HAP-1 (cell line): ENCODE results near the gene DNAJB1.
"Not testable (repeated sequence)": the region's sequence is repeated elsewhere in the genome, so short reads cannot be mapped to it uniquely, and the experiment has no call there.

Source experiments
- DNase-seq, 2 experiments: peaks; one replicate each; pipeline ENCODE4 v3.0.0-alpha.2; 2016 to 2020; ENCODE audit warnings: low spot score in 2 of 2
- H3K27me3 ChIP-seq: fragments of 250-450 bp; sonication (Bioruptor Pico); 2 replicates; pipeline ENCODE4 v1.5.1; 2020; ENCODE audit warnings: low read depth, mild to moderate bottlenecking, moderate library complexity
- H3K36me3 ChIP-seq: fragments of 250-450 bp; sonication (Bioruptor Pico); replicated peaks from 2 replicates; pipeline ENCODE4 v1.5.1; 2020; ENCODE audit warnings: mild to moderate bottlenecking
- H3K4me1 ChIP-seq: fragments of 250-450 bp; sonication (Bioruptor Pico); 2 replicates; pipeline ENCODE4 v1.5.1; 2020; ENCODE audit warnings: mild to moderate bottlenecking
- H3K4me3 ChIP-seq: fragments of 250-450 bp; sonication (Bioruptor Pico); 2 replicates; pipeline ENCODE4 v1.5.1; 2020; ENCODE audit warnings: mild to moderate bottlenecking, moderate library complexity
- H3K9me3 ChIP-seq: fragments of 250-450 bp; sonication (Bioruptor Pico); 2 replicates; pipeline ENCODE4 v1.5.1; 2020; ENCODE audit warnings: mild to moderate bottlenecking, moderate library complexity
- in situ Hi-C: fragments of 300-500 bp; cut with MboI; formaldehyde crosslinking; loops from 3 replicates; pipeline ENCODE4 v1.14.3; 2020; ENCODE audit warnings: low sequenced_read_pairs, inconsistent platforms, mixed read lengths

The DNAJB1 gene

DNA sequence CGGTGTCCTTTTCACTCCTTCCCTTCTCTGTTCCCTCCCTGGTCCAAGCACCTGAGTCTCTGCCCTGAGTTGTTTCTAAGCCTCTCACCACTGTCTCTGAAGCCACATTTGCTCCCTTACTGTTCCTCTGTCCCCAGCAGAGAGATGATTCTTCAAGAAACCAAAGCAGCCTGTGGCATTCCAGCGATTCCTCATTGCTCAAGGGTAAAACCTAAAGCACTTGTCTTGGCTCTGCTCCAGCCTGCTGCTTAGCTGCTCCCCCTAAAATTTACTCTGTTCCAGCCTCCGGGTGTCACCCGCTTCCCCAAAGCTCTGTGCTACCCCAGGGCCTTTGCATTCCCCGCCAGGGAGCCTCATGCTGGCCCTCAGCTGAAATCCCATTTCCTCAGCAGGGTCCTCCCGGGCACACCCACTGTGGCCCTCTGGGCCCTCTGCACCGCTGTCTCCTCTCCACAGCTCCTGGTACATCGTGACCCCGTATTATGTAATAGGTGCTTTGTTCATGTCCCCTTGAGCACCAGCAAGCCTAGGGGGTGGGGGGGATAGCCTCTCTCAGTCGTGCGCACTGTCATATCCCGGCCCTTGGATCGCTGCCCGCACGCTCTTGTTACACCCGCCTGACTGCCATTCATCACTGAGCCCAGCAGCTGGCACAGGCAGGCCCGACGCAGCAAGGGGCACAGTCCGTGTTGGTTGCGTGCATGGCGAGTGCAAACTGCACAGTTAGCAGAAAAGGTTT lies 26.9 kb upstream of the DNAJB1 start:
- Histone ChIP-seq H3K4me3 (no peak overlapping the region), H3K4me1 (peaks cover 4% of the 10 kb centered on the region; the same call in 1 of the 2 replicates), H3K36me3 (peaks cover 2% of the 10 kb centered on the region; the same call in 1 of the 2 replicates), H3K27me3 (no peaks in the 10 kb centered on the region), H3K9me3 (no peaks in the 10 kb centered on the region)
- in situ Hi-C loops = no loop called here
- no peak for DNase-seq

DNA sequence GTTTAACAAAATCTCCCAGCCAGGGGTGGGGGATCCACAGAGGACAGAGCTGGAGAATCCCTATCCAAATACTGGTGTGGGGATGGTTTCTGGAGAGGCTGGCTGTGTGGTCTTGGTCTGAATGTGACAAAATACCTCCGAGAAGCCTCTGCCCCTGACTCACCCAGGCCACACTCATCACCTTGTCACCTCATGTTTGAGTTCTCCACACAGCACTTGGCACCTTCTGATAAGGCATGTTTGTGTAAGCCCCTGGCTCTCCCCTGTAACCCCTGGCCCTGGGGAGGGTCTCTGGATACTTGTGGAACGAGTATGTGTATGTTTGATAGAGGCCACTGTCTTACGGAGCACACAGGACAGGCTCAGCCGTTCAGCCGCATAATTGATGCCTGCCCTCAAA lies 25.9 kb upstream of the DNAJB1 start:
- no peak for DNase-seq
- in situ Hi-C loops = no loop called here
- Histone ChIP-seq H3K36me3 (peaks cover 2% of the 10 kb centered on the region; the same call in 1 of the 2 replicates), H3K4me1 (peaks cover 4% of the 10 kb centered on the region; the same call in 1 of the 2 replicates), H3K9me3 (no peaks in the 10 kb centered on the region), H3K4me3 (no peak overlapping the region), H3K27me3 (no peaks in the 10 kb centered on the region)

DNA sequence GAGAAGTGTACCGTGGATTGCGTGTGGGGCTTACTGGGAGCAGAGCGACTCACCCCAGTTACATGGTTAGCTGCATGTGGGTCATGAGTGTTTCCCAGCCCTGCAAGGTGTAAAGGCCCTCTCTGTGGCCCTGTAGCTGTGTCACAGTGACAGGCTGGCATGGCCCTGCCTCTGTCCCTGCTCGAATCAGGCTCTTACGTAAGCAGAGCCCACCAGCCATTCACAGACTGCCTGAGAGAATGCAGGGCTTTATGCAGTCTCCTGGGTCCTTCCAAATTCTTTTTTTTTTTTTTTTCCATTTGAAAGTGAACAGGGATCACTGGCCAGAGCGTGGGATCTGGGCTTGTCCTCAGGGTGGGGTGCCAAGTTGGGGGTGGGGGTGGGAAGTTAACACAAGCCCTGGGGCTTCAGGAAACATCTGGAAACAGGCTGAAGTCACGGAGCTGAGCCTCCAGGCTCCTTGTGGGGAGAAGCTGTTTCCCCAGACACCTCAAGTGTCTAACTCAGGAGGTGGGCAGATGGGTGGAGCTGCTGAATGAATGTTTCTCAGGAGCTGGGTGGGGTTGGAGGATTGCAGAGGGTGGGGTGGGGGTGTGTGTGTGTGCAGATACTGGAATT lies 24.6 kb upstream of the DNAJB1 start:
- DNase-seq = no peak
- H3K9me3 ChIP-seq = no peaks in the 10 kb centered on the region
- H3K4me3 ChIP-seq = no peak overlapping the region
- H3K27me3 ChIP-seq = no peaks in the 10 kb centered on the region
- peaks cover 2% of the 10 kb centered on the region; the same call in 1 of the 2 replicates for H3K36me3 ChIP-seq
- in situ Hi-C loops = no loop called here
- H3K4me1 ChIP-seq = peaks cover 4% of the 10 kb centered on the region; the same call in 1 of the 2 replicates

DNA sequence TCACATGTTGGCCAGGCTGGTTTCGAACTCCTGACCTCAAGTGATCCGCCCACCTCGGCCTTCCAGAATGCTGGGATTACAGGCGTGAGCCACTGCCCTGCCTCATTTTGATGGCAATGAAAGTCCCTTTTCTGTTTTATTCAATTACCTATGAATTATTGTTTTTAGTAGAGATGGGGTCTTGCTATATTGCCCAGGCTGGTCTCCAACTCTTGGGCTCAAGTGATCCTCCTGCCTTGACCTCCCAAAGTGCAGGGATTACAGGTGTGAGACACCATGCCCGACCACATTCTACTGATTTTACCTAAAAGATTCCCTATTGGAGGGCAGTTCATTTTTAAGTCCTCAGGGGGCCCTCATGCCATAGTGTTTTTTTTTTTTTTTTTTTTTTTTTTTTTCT lies 23.8 kb upstream of the DNAJB1 start:
- H3K36me3 ChIP-seq, H3K4me1 ChIP-seq, H3K9me3 ChIP-seq, in situ Hi-C loops, H3K27me3 ChIP-seq, DNase-seq, H3K4me3 ChIP-seq: not testable (repeated sequence)

DNA sequence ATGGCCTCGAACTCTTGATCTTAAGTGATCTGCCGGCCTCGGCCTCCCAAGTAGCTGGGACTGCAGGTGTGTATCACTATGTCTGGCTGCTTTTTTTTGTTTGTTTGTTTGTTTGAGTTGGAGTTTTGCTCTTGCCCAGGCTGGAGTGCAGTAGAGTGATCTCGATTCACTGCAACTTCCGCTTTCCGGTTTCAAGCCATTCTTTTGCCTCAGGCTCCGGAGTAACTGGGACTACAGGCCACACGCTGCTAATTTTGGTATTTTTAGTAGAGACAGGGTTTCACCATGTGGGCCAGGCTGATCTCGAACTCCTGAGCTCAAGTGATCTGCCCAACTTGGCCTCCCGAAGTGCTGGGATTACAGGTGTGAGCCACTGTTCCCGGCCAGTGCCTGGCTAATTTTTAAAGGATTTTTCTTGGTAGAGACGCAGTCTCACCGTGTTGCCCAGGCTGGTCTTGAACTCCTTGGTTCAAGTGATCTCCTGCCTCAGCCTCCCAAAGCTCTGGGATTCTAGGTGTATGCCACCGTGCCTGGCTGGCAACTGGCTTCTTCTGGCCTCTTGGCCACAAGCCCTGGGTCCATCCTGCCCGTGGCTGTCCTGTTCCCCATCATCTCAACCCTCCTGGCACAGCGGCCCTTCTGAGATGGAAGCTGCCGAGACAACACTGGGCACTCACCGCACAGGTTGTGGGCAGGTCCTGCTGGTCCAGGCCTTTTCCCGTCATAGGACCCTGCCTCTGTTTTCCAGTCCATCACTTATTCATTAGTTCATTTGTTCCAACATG lies 22.7 kb upstream of the DNAJB1 start:
- no peaks in the 10 kb centered on the region for H3K36me3 ChIP-seq
- no peaks in the 10 kb centered on the region for H3K27me3 ChIP-seq
- peaks cover 5% of the 10 kb centered on the region; the same call in 1 of the 2 replicates for H3K4me1 ChIP-seq
- H3K4me3 ChIP-seq = no peak overlapping the region
- H3K9me3 ChIP-seq = no peaks in the 10 kb centered on the region
- DNase-seq = no peak
- in situ Hi-C loops = no loop called here

DNA sequence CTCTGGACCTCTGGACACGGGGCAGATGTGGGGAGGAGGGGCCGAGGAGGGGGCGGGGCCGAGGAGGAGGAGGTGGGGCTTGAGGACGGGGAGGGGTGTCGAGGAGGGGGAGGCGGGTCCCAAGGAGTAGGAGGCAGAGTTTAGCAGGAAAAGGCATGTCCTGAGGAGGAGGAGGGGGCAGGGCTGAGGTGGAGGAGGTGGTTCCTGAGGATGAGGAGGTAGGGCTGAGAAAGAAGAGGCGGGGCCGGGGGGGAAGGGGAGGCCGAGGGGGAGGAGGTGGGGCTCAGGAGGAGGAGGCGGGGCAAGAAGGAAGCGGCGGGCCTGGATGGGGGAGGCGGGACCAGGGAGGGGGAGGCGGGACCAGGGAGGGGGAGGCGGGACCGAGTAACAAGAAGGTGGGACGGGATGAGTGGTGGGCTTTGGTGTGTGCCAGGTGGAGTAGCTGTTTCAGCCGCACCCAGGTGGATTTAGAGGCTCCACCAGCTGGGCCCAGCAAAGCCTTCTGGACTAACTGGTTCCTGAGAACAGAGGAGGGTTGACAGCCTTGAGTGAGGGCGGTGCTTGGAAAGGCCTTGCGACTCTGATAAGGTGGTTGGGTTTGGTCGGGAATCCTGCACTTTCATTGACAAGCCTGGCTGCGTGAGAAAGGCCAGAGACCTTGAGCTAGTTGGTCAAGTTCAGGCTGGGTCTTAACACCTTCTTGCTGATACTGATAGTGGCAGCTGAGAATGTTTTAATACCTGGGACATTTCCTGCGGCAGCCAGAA lies 18.9 kb upstream of the DNAJB1 start:
- H3K27me3 ChIP-seq = no peaks in the 10 kb centered on the region
- no peaks in the 10 kb centered on the region for H3K9me3 ChIP-seq
- DNase-seq = peak; percentile 77 to 93
- H3K4me3 ChIP-seq = no peak overlapping the region
- H3K36me3 ChIP-seq = no peaks in the 10 kb centered on the region
- in situ Hi-C loops = no loop called here
- peaks cover 5% of the 10 kb centered on the region; the same call in 1 of the 2 replicates for H3K4me1 ChIP-seq

DNA sequence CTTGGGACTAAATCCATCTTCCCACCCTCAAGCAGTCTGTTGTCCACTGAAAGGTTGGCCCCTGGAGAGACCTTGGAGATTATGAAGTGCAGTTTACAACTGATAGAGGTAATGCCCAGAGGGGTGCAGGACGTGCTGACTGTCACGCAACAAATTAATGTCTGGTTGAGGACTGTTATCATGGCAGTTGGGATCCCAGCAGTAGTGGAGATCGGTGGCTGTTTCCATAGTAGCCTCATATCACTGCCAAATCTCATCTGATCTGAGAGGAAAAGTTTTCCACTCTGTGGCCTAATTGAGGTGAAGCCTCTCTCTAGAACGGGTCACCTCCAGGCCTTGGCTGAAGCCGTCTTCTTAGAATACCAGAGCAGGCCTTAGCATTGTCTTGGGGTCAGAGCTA lies 15.3 kb upstream of the DNAJB1 start:
- H3K4me1 ChIP-seq = peaks cover 8% of the 10 kb centered on the region; the same call in 1 of the 2 replicates
- H3K9me3 ChIP-seq = no peaks in the 10 kb centered on the region
- no peak overlapping the region for H3K4me3 ChIP-seq
- in situ Hi-C loops = no loop called here
- H3K27me3 ChIP-seq = no peaks in the 10 kb centered on the region
- no peaks in the 10 kb centered on the region for H3K36me3 ChIP-seq
- DNase-seq = no peak

DNA sequence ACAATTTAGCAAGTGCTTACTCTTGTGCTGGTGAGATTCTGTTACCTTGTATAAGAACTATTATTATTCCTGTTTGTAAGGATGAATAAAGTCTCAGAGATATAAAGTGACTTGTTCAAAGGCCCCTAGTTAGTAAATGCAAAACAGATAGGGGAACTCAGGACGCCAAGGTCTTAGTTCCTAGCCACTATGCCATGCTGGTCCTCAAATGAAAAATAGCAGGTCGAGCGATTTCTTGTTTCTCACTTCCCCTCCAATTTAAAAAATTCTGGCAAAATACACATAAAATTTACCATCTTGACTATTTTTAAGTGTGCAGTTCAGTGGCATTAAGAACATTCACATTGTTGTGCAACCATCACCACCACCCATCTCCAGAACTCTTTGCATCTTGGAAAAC lies 12.3 kb upstream of the DNAJB1 start:
- peak overlapping the region; percentile 94 for H3K4me3 ChIP-seq
- no peaks in the 10 kb centered on the region for H3K27me3 ChIP-seq
- H3K9me3 ChIP-seq = no peaks in the 10 kb centered on the region
- peaks cover 3% of the 10 kb centered on the region; the same call in 1 of the 2 replicates for H3K4me1 ChIP-seq
- in situ Hi-C loops = no loop called here
- H3K36me3 ChIP-seq = no peaks in the 10 kb centered on the region
- DNase-seq = no peak

DNA sequence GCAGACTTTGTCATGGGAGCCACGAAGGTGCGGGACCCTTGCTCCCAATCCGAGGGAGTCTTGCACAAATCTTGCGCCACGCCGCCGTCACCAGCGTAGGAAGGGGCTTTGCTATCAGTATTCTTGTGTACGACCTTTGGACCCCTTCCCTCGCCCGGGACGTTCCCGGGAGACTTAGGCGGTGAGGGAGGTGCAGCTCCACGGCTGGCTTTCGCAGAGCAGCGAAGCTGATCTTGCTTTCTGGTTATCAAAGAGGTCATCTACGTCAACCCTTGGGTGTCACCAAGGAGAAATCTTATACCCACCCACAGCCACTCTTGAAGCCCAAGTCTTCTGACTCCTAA lies 11.8 kb upstream of the DNAJB1 start:
- no peak for DNase-seq
- in situ Hi-C loops = no loop called here
- peaks cover 3% of the 10 kb centered on the region; the same call in 1 of the 2 replicates for H3K4me1 ChIP-seq
- no peaks in the 10 kb centered on the region for H3K36me3 ChIP-seq
- no peaks in the 10 kb centered on the region for H3K27me3 ChIP-seq
- H3K4me3 ChIP-seq = peak overlapping the region; percentile 94
- no peaks in the 10 kb centered on the region for H3K9me3 ChIP-seq

DNA sequence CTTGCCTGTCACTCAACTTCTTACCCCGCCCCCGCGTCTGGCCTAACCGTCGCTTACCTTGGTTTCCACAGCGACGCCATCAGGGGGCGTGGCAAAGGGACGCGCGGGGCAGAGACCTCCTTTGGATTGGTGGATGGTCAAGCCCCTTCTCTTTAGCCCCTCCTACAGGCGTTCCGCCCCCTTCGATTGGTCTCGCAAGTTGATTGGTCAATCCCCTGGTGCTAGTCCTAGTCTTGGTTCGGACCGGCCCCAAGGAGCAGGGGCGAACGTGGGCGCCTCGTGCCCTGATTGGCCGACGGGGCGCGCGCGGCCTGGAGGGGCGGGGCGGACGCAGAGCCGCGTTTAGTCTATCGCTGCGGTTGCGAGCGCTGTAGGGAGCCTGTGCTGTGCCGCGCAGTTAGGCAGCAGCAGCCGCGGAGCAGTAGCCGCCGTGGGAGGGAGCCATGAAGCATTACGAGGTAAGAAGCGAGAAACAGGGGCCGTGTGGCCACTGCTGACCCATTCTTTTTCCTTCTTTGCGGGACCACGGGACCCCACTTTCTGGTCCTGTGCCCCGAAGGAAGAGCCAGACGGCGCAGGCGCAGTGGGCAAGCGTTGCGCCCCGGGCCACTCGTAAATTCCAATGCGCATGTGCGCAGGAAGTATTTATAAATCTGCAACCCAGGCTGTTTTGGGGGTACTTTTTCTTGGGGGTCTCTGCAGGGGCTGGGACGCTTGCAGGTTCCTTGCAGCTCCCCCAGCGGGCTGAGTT lies 11.2 kb upstream of the DNAJB1 start, which contains the start of gene TECR:
TECR (plus strand) TSS at position 341 of the 751 bp plus-strand sequence; CDS start at position 444, 103 bp downstream.
- DNase-seq = peak; percentile 100
- in situ Hi-C loops = no loop called here
- no peaks in the 10 kb centered on the region for H3K36me3 ChIP-seq
- peaks cover 3% of the 10 kb centered on the region; the same call in 1 of the 2 replicates for H3K4me1 ChIP-seq
- H3K9me3 ChIP-seq = no peaks in the 10 kb centered on the region
- H3K4me3 ChIP-seq = peak within 1 kb of the TSS; percentile 94
- H3K27me3 ChIP-seq = no peaks in the 10 kb centered on the region

DNA sequence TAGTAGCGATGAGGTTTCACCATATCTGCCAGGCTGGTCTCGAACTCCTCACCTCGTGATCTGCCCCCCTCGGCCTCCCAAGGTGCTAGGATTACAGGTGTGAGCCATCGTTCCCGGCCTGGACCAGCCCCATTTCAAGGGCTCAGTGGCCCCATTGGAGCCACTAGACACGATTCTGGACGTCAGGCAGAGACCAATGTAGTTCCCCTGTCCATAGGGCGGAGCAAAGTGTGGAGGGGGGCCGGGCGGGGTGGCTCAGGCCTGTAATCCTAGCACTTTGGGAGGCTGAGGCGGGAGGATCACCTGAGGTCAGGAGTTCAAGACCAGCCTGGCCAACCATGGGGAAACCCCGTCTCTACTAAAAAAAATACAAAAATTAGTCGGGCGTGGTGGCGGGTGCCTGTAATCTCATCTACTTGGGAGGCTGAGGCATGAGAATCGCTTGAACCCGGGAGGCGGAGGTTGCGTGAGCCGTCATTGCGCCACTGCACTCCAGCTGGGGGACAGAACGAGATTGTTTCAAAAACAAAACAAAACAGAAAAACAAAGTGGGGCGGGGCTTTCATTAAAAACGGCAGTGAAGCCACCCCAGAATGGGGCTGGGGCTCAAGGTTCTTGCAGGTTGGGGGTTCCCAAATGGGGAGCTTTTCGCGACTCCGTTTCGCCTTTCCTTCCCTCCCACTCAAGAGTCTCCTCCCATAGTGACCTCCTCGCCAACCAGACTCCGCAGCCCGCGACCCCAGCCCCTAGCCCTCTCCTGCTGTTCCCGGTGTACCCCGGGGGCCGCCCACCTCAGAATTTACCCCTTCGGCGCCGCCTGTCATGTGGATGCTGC lies 10.4 kb upstream of the DNAJB1 start:
- in situ Hi-C loops = no loop called here
- H3K4me1 ChIP-seq = peaks cover 3% of the 10 kb centered on the region; the same call in 1 of the 2 replicates

DNA sequence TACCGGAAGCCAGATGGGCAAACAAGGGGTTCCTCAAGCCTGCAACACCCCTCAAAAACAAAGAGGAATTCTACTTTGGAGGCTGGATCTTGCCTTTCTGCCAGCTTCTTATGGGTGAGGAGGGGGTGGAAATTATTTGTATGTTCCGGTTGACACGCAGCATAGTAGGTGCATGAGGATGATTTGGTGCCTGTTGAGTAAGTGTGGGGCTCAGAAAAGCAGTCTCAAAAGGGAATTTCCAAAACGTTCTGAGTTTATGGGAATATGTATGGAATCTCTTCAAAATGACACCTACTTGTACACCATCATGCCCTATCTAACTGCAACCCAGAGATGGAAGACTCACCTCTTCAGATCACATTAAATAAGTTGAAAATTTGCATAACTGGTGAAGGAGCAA lies 8.2 kb upstream of the DNAJB1 start:
- H3K27me3 ChIP-seq = no peaks in the 10 kb centered on the region
- in situ Hi-C loops = no loop called here
- peaks cover 3% of the 10 kb centered on the region; the same call in 1 of the 2 replicates for H3K4me1 ChIP-seq
- H3K36me3 ChIP-seq = no peaks in the 10 kb centered on the region
- no peaks in the 10 kb centered on the region for H3K9me3 ChIP-seq
- no peak for DNase-seq
- no peak overlapping the region for H3K4me3 ChIP-seq

More for the DNA sequence above, 10.4 kb upstream of the DNAJB1 start:
- DNase-seq = no peak
- Histone ChIP-seq H3K4me3 (peak overlapping the region; percentile 94), H3K36me3 (no peaks in the 10 kb centered on the region), H3K9me3 (no peaks in the 10 kb centered on the region), H3K27me3 (no peaks in the 10 kb centered on the region)
